HL-60 (cell line): ENCODE data around the gene LRRC74B.
"Not testable (repeated sequence)": the region's sequence is repeated elsewhere in the genome, so short reads cannot be mapped to it uniquely, and the experiment has no call there.

ENCODE experiments used
- DNase-seq, 2 experiments: peaks; one replicate each; pipeline ENCODE4 v3.0.0-alpha.2; 2010 to 2020; ENCODE audit warnings: low read depth in 1 of 2, low spot score in 1 of 2
- H3K27ac ChIP-seq: fragments of 250-450 bp; sonication (Bioruptor Pico); replicated peaks from 2 replicates; pipeline ENCODE4 v1.5.1; 2020; ENCODE audit warnings: mild to moderate bottlenecking, moderate library complexity
- H3K27me3 ChIP-seq: fragments of 250-450 bp; sonication (Bioruptor Pico); 2 replicates; pipeline ENCODE4 v1.5.1; 2021; ENCODE audit warnings: mild to moderate bottlenecking, moderate library complexity; ENCODE audit not compliant: insufficient read depth, poor library complexity, severe bottlenecking
- H3K4me3 ChIP-seq: replicated peaks from 2 replicates; pipeline ENCODE4 v1.5.1; 2011; ENCODE audit warnings: mild to moderate bottlenecking, control low read depth, low read length; ENCODE audit not compliant: insufficient read depth
- CTCF ChIP-seq: IDR thresholded peaks from one replicate; pipeline ENCODE4 v1.5.1; 2011; ENCODE audit warnings: low read length, control low read depth, inconsistent platforms; ENCODE audit not compliant: insufficient read depth
- GABPA ChIP-seq: IDR thresholded peaks from 2 replicates; pipeline ENCODE4 v1.6.1; 2012; ENCODE audit warnings: low read depth
- POLR2AphosphoS5 ChIP-seq: IDR thresholded peaks from 2 replicates; pipeline ENCODE4 v1.6.1; 2012; ENCODE audit warnings: low read depth
- REST ChIP-seq: IDR thresholded peaks from 2 replicates; pipeline ENCODE4 v1.6.1; 2012; ENCODE audit warnings: low read depth; ENCODE audit not compliant: insufficient replicate concordance
- SPI1 ChIP-seq: IDR thresholded peaks from 2 replicates; pipeline ENCODE4 v1.6.1; 2012; ENCODE audit warnings: low read depth, mild to moderate bottlenecking, borderline replicate concordance

LRRC74B gene

GRCh38 chr22:21034989-21035388 is 10.8 kb upstream of the LRRC74B start:
- DNase-seq, result no peak
- Histone ChIP-seq H3K27ac (no peak overlapping the region), H3K4me3 (no peak overlapping the region), H3K27me3 (peaks cover 22% of the 10 kb centered on the region)
- TF ChIP-seq REST (no peak), POLR2AphosphoS5 (no peak), CTCF (no peak), GABPA (no peak), SPI1 (no peak)

GRCh38 chr22:21038405-21038804 is 7.3 kb upstream of the LRRC74B start:
- DNase-seq, result no peak
- Histone ChIP-seq H3K27ac (no peak overlapping the region), H3K4me3 (no peak overlapping the region), H3K27me3 (no peaks in the 10 kb centered on the region)
- no peak for TF ChIP-seq CTCF
- TF ChIP-seq REST, result no peak
- no peak for TF ChIP-seq POLR2AphosphoS5
- no peak for TF ChIP-seq GABPA
- TF ChIP-seq SPI1, result no peak

- H3K27me3 ChIP-seq, DNase-seq, H3K4me3 ChIP-seq, H3K27ac ChIP-seq: not testable (repeated sequence)
These were observed 6.6 kb upstream of the LRRC74B start for GRCh38 chr22:21039158-21039557.

GRCh38 chr22:21041937-21042336 is 3.8 kb upstream of the LRRC74B start:
- peaks cover 9% of the 10 kb centered on the region for H3K27me3 ChIP-seq
- H3K27ac ChIP-seq, result no peak overlapping the region
- no peak overlapping the region for H3K4me3 ChIP-seq
- no peak for TF ChIP-seq CTCF
- no peak for TF ChIP-seq POLR2AphosphoS5
- no peak for TF ChIP-seq REST
- no peak for TF ChIP-seq SPI1
- no peak for TF ChIP-seq GABPA
- no peak for DNase-seq
